RPMI7951 (cell line): ENCODE measurements around the gene EXOC6B. TPM values are rescaled to one million over a fixed set of nuclear protein-coding genes. Genes with fewer than 3 reads are reported as not detected.
"Not testable (repeated sequence)": the region's sequence is repeated elsewhere in the genome, so short reads cannot be mapped to it uniquely, and the experiment has no call there.

ENCODE experiments used
- DNase-seq: peaks from one replicate; pipeline ENCODE4 v3.0.0-alpha.2; 2012; ENCODE audit warnings: low read depth
- total RNA-seq: library from RNA; depleted of rRNA; stranded (reverse); fragments of >200 nt; shearing (Covaris generic); gene quantifications from 2 replicates; pipeline ENCODE4 v1.2.3, GENCODE V29; 2014

Gene EXOC6B
- total RNA-seq, 1 experiment from 2014 or later: 9.9 TPM

DNA sequence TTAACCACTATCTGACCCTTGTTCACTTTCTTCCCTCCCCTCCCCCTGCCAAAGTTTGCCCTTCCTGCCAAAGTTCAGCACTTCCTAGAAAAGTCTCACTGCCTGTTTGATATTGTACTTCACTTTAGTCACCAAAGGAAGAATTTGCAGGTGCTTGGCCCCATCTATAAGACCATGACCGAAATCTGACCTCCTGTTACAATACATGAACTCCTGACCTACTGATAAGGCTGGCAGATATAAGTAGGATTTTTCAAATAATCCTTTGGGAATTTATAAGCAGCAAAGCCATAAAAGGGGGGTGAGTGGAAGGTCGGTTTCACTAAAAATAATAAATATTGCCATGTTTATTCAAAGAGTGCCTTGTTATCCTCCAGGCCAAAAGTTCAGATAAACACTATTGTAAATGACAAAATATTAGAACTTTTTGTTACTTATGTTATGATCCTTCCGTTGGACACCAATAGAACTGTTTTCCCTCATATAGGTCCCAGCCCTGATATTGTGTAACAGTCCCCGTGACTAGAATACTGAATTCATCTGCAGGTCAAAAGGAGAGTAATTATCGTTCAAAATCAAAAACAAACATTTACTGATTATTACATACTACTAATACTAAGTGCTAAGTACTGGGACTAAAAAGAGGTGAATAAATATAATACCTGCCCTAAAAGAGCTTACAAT lies 277.6 kb downstream of the EXOC6B start:
- DNase-seq: no peak

DNA sequence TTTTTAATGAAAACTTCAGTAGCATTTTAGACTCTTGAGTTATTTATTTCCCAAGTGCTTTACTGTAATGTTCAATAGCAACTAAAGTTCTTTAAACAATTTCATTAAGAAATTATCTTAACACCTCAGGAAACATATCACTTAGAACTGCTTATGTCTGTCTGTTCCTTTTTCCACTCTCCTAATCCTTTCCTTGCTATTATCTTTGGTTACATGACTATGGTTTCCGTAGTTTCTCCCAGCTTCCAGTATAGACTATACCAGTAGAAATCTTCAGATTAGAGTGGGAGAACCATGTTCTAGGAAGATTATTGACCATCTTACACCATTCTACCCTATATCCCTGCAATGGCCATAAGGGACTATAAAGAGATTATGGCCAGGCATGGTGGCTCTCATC lies 280.0 kb downstream of the EXOC6B start:
- DNase-seq: no peak

DNA sequence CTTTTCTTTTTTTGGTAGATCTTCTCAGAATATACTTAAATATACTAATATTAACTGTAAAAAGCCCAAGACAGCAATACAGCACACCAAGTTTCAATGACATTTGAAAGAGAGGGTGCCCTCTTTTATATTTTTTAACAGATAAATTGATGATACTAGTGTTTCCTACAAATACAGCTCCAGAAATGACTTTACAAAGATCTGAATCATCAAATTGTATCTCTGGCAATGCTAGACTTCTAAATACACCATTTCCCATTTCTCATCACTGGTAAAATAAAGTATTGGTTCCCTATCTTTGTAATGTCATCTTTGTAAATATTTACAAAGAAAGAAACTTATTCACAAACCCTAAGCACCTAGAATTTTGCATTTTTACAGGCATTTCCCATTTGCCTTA lies 281.3 kb downstream of the EXOC6B start:
- no peak for DNase-seq

DNA sequence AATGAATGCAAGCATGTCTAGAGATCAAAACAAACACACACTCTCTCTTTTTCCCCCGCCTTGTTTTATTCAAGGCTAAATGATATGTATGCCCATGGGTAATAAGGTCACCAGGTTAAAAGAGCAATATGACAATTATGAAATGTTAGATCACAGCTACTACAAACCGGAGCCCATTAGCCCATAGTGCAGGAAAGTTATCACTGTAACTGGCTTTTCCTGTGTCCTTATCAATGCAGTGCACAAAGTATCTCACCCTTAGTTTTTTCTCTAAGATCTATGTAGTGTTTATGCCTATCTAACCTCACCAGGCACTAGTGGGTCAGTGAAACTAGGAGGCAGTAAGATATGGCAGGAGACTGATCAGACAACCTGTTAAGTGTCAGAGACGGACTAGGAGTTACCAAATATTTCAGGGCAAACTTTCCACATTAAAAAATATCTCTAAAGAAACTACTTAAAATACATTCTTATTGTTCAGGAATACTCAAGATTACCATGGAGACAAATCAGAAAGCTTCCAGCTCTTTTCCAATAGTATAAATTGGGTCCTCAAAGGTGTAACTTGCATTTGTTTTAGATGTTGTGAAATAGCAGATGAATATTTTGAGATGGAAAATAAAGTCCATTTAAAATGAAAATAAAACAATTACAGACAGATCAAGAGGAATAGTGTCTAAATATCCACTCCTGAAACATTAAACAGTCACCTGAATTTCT lies 282.2 kb downstream of the EXOC6B start:
- no peak for DNase-seq

DNA sequence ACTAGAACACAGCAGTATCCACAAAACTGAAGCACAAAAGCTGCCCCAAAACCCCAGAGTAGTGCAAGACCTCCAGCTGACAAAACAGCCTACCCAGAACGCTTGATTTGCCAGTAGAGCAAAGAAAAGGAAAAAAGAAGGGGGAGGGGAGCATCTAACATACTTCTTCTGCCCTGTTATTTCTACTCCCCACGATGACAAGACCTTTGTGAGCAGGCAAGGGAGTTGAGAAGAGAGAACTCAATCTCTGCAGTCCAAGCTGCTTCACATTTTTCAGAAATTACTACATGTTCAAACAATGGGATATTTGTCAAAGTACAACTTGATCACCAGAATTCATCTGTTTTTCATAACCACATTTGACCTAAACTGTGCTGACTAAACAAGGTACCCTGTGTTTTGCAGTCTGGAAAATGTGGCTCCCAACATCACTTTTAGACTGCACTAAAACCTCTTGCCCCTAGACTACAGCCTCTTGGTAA lies 286.7 kb downstream of the EXOC6B start:
- DNase-seq: peak; percentile 69

DNA sequence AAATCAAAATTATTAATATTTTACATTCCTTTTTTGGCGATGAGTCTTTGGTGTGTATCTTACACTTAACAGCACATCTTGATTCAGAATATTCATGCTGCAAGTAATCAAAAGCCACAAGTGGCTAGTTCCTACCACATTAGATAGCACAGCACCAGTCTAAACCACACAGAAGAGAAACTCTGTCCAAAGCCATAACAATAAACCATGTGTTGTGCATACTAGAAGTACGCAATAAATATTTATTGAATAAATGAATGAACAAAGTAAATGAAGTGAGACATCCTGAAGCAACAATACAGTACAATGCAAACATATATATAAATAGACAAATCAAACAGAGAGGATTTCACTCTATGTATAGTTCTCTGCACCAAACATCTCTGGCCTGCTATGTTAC lies 287.3 kb downstream of the EXOC6B start:
- peak; percentile 24 for DNase-seq

DNA sequence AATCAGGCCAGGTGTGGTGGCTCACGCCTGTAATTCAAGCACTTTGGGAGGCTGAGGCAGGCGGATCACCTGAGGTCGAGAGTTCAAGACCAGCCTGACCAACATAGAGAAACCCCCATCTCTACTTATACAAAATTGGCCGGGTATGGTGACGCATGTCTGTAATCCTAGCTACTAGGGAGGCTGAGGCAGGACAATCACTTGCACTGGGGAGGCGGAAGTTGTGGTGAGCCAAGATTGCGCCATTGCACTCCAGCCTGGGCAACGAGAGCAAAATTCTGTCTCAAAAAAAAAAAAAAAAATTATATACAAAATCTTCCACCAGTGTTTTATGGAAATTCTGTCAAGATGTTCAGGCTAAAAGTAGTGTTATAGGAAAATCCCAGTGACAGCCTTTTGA lies 290.2 kb downstream of the EXOC6B start:
- DNase-seq: not testable (repeated sequence)

DNA sequence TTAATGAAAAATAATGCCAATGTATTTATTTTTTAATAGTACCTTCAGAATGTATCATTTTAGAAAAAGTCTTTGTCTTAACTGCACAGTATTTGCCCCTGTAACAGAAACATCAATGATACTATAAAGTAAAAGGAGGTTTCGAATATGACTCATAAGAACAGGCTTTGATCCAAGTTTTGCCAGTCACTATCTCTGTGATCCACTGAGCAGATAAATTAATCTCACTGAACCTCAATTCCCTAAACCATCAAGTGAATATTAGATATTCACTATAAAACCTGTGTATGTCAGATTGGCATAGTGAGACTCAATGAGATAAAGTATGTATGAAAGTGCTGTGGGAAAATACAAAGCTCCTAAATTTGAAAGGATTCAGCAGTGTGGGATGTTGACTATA lies 292.1 kb downstream of the EXOC6B start:
- DNase-seq: peak; percentile 67

DNA sequence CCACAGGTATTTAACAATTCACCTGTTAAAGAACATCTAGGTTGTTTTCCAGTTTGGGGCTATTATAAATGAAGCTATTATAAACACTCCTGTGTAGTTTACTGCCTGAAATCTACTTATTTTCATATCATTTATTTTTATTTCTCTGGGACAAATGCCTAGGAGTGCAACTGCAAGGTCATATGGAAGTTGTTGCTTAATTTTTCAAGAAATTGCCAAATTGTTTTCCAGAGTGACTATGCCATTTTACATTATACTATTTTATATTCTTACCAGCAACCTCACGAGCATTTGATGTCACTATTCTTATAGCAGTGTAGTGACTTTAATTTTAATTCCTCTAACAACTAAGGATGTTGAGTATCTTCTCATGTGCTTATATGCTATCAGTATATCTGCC lies 298.4 kb downstream of the EXOC6B start:
- DNase-seq: no peak

DNA sequence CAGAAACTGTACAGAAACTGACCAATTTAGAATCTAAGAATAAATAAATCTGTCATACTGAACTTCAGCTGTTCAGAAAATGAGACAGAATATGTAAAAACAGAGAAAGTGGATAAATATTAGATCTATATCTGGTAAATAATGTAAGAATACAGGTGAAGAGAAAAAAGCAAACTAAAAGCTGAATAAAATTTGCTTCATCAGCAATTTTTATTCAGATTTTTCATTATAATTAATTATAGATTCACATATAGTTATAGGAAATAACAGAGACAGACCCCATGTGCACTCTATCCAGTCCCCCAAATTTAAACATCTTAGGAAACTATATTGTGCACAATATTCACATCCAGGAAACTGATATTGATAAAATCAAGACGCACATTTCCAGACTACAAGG lies 299.2 kb downstream of the EXOC6B start:
- DNase-seq: no peak

DNA sequence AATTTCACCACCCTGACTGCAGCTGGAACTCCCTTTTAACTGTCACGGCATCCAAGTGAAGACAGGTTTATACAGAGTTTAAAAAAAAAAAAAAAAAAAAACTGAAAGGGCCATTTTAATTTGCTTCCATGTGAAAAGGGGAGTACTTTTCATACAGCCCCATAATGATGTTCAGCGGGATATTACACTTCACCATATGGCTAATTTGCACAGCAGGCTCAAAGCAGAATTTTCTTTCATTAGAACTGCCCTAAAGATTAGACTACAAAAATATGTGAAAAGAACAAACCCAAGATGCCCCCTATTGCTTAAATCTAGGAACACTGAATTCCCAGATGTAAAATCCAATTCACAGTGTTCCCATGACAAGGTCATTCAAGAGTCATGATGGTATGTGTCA lies 301.8 kb downstream of the EXOC6B start:
- no peak for DNase-seq

DNA sequence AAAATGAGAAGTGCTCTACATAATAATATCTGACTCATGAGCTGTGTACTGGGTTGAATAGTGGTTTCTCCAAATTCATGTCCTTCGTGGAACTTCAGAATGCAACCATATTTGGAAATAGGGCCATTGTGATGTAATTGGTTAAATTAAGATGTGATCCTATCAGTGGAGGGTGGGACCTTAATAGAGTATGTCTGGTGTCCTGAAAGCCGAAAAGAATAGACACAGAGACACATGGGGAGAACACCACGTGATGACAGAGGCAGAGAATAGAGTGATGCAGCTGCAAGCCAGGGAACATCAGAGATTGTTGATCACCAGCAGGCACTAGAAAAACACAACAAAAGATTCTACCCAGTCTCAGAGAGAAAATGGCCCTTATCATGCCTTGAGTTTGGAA lies 310.1 kb downstream of the EXOC6B start:
- DNase-seq: peak; percentile 21

DNA sequence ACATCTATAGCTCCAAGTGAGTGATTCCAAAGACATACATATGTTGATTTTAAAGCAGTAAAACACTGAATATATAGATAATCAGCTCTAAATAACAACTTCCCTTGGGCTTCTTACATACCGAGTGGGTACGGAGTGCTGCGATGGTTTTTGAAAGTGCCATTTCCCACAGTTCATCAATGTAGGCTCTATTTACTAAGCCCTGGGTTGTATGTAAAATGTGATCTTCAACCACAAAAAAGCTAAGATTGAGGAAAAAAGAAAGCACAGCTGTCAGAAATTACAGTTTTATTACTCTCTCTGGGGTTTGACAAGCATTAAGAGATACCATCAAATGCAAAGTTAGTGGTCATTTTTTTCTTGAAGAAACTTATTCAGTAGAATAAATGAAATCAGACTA lies 312.8 kb downstream of the EXOC6B start:
- no peak for DNase-seq

DNA sequence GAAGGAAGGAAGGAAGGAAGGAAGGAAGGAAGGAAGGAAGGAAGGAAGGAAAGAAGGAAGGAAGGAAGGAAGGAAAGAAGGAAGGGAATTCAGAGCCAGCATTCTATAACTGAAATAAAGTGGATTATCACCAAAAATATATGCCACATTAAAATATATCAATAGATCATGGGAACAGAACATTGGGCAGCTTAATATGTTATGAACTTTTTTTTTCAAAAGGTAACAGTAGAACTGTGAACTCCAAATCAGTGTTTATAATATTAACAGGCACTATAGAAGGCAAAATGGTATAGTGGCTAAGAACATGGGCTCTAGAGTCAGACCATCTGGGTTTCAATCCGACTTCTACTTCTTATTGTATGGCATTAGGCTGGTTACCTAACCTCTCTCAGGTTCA lies 313.5 kb downstream of the EXOC6B start:
- DNase-seq: no peak

DNA sequence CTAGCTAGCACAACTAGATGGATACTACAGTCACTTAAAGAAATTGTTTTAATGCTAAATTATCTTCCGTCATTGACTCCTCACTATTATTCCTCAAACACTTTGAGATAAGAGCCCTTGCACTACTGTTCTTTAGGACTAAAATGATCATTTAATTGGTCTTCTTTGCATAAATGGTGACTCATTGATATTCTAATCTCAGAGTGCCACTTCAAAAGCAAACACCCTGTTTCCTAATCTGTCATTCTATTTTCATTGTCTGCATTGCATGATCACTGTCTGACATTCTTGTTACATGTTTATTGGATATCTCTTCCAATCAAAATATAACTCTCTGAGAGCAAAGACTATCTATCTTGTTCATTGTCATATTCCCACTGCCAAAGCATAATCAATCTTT lies 313.9 kb downstream of the EXOC6B start:
- no peak for DNase-seq

DNA sequence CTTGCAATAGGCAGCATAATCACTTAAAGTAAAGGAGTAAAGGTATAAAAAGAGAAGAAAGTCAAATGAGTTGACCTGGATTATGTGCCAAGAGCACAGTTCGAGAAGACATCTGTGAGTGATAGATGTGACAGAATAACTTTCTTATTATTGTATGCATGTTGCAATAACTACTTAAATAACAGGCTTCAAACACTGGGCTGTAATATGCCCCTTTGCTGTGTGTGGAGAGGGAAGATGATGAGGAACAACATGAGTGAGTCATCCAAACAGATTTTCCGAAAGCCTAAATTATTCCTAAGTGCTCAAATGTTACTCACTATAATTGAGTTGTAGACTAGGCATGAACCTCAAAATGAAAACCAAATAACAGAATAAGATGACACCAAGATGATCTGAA lies 328.1 kb downstream of the EXOC6B start:
- DNase-seq: no peak

DNA sequence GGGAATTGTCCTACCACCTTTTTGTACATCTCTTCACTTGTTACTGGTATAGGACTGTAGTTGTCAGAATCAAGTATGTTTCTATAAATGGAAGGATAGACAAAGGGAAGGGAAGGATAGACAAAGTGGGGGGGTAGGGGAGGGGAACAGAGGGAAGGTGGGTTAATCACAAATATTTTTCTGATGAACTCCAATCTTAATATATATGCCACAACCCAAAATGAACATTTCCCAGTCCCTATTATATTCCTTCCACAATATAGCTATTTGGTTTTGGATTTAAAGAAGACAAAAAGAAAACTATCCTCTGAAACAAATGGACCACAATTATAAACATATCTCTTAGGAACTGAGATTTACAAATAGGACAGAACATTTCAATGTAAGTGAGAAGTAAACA lies 329.4 kb downstream of the EXOC6B start:
- DNase-seq: no peak

DNA sequence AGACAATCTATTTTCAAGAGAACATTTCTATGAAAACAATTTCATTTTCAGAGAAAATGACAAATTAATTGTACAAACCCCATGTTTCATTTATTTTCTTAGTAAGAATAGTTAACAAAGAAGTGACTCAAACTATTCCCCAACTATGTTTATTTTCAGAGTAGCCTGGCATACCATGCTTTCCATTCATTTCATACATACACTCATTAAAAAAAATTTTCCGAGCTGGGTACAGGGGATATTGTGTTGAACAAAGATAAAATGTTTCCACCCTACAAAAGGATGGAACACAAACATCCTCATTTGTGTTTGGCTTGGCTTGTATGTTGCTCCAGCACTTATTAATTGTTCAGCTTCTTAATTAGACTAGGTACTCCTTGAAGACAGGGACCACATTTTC lies 331.4 kb downstream of the EXOC6B start:
- no peak for DNase-seq

DNA sequence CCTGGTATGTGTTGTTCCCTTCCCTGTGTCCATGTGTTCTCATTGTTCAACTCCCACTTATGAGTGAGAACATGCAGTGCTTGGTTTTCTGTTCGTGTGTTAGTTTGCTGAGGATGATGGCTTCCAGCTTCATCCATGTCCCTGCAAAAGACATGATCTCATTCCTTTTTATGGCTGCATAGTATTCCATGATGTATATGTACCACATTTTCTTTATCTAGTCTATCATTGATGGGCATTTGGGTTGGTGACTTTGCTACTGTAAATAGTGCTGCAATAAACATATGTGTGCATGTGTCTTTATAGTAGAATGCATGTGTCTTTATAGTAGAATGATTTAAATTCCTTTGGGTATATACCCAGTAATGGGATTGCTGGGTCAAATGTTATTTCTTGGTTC lies 341.2 kb downstream of the EXOC6B start:
- DNase-seq: not testable (repeated sequence)

DNA sequence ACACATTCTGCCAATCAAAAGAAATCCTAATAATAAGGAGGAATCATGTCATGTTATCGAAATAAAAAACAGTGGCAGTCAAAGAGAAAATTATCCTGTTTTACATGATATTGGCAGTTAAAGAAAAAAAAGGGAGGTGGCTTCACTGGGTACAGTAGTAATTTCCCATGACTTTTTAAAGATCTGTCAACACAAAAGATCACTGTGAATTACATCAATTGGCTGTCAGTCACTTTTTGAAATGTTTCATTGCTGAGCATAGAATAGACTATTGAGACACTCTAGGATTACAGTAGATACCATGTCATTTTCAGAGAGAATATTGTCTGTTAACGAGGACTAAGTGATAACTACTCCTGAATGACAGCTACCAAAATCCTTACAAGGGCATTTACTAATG lies 342.5 kb downstream of the EXOC6B start:
- no peak for DNase-seq

DNA sequence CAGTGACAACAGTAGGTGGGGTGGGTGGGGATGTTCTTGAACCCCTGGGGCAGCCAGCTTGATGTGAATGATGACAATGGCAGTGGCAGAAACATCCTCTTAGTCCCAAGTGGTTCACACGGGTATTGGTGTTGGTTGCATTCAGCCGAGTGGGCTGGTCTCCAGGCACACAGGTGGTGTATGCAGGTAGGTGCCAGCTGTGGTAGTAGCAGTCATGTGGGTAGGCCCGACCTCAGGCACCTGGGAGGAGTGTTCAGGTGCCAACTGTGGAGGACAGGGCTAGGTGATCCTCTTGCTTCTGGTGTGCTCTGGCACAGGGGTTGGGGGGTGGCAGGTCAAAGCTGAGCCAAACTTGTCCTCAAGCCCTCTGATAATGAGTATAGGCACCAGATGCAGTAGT lies 350.6 kb downstream of the EXOC6B start:
- DNase-seq: no peak

DNA sequence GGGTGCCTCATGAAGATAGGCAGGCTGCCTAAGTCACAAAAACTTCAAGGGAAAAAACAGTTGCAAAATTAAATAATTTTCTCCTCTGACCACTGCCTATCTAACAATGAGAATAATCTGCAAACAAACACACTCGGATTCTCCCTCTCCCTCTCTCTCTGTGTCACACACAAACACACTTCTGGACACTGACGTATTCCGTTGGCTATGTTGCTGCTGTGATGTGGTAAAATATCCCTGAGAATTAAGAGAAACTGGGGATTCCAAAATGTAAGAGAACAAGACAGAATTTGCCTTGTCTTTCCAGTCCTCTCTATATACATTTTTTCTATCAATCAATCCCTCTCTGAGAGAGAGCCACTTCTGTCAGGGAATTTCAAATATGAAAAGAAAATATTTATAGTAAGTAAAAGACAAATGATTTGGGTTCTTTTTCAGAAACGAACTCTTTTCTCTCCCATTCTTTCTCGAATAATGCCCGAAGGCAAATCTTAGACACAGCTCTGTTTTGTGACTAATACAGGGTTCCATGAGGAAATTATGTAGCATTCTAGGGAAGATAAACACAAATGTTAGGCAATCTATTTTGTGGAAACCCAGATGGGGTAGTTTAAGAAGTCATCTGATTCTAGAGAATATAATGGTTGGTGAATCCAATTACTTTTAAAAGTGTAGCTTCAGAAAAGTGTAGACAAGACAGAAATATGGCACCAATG lies 367.9 kb downstream of the EXOC6B start:
- DNase-seq: peak; percentile 79

DNA sequence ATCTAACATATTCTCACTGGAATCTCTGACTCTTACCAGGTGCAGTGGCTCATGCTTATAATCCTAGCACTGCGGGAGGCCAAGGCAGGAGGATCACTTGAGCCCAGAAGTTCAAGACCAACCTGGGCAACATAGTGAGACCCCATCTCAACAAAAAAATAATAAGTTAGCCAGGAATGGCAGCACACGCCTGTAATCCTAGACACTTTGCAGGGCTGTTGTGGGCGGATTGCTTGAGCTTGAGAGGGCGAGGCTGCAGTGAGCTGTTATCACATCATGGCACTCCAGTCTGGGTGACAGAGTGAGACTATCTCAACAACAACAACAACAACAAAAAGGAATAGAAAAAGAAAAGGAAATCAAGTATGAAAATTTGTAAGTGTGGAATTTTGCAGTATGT lies 371.6 kb downstream of the EXOC6B start:
- DNase-seq: no peak
